ENCODE results near the gene LRMDA. TPM values are rescaled to one million over a fixed set of nuclear protein-coding genes. Genes with fewer than 3 reads are reported as not detected.

LRMDA gene
- total and polyA plus RNA-seq, 2 of the 13 experiments (the other 11 are each of a cell fraction or from before 2014, with no cell fraction given): 13.4 to 22.0 TPM

GRCh38 chr10:76041551-76041950 is 610.1 kb downstream of the LRMDA start (continued):
- TF ChIP-seq SP140L (CRISPR knock-in tag; IDR thresholded peaks at IDR 0.05; ENCODE audit: borderline replicate concordance) (no peak), ZNF17 (CRISPR knock-in tag; IDR thresholded peaks at IDR 0.05) (no peak)

- Histone ChIP-seq H4K20me1 (ENCODE audit: insufficient read depth, low read length) (no peaks in the 10 kb centered on the region), H3K4me2 (ENCODE audit: low read depth, low read length) (no peak overlapping the region), H3K36me3 (replicated peaks in 1 of 2; ENCODE audit: control insufficient read depth in 1 of 2, insufficient read depth in 2 of 2, low read length in 2 of 2) (no peaks in the 10 kb centered on the region; a peak in 2 of 5 replicates), H2AFZ (ENCODE audit: low read length) (no peak overlapping the region), H3K4me3 (replicated peaks in 1 of 3; ENCODE audit: insufficient read depth in 1 of 3, low read depth in 2 of 3, low read length in 3 of 3) (no peak overlapping the region), H3K9me3 (ENCODE audit: low read length) (peaks cover 20% of the 10 kb centered on the region), H3K27me3 (ENCODE audit: control insufficient read depth in 1 of 2, insufficient read depth in 2 of 2, low read length in 2 of 2) (no peaks in the 10 kb centered on the region), H3K79me2 (ENCODE audit: insufficient read depth, low read length) (no peaks in the 10 kb centered on the region), H3K9ac (ENCODE audit: insufficient read depth, low read depth, low read length) (no peak overlapping the region), H3K27ac (ENCODE audit: extremely low read length, insufficient read depth, low read length) (no peak overlapping the region), H3K4me1 (ENCODE audit: insufficient read depth, low read length) (peaks cover 26% of the 10 kb centered on the region)
- FAIRE-seq: no peak
- ATAC-seq: no peak
- 100% methylated on average over 2 of the region's 2 CpGs for WGBS (ENCODE audit: low lambda C conversion rate)
- no TSS peak for BruUV-seq (replicated peaks)
- intact Hi-C loops (cut with micrococcal nuclease; ENCODE audit: unreplicated experiment): no loop called here
- ChIA-PET CTCF (ENCODE audit: low intra/inter-chr PET ratio, low total read pairs) (no interaction called here), POLR2A (no interaction called here)
- TF ChIP-seq ATF7-NPFF (CRISPR knock-in tag; IDR thresholded peaks at IDR 0.05; ENCODE audit: low read depth): no peak
- no peak for TF ChIP-seq SP1 (IDR thresholded peaks at IDR 0.05)
- no peak for TF ChIP-seq SP1 (CRISPR knock-in tag; IDR thresholded peaks at IDR 0.05)
- TF ChIP-seq ZNF780A (CRISPR knock-in tag; IDR thresholded peaks at IDR 0.05): no peak
- no peak for TF ChIP-seq ARID3A (IDR thresholded peaks at IDR 0.05; ENCODE audit: low read depth, low read length)
- no peak for TF ChIP-seq CBFB (CRISPR knock-in tag; IDR thresholded peaks at IDR 0.05)
- TF ChIP-seq DDIT3 (CRISPR knock-in tag; IDR thresholded peaks at IDR 0.05): no peak
- no peak for DNase-seq (ENCODE audit: low spot score)
- in situ Hi-C loops (cut with HindIII; ENCODE audit: extremely low pct_ligation_motif_present, low pct_unique_long_range_greater_than_20kb): loop anchor here (5.0 kb wide), 1 partner anchor 259 kb away; no protein-coding TSS in a partner anchor
Observed at GRCh38 chr10:76043261-76043660, 611.8 kb downstream of the LRMDA start.

Data from HepG2 (cell line).